ENCODE measurements around the gene BPI.

BPI gene

DNA sequence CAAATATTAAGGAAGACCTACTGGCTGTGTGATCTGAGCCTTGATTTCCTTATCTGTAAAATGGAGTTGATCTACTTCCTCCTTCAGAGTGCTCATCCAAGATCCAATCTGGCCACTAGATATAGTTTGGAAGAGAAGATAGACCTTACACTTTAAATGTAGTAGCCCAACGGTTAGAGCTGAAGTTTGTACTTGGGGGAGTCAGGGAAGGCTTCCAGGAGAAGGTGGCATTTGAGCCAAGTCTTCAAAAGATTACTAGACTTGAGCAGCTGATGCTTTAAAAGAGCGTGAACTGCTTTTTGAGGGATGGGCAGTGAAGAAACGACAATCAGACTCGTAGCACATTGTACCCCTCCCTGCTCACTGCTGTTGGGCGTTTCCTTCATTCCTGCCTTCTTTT, 45.9 kb downstream of the BPI start:
- H3K36me3 ChIP-seq (ENCODE audit: insufficient read depth, low read length) = no peaks in the 10 kb centered on the region
- H3K9ac ChIP-seq (ENCODE audit: low read length) = no peak overlapping the region
- H3K4me1 ChIP-seq (ENCODE audit: insufficient read depth, low read length) = no peaks in the 10 kb centered on the region
- H3K27ac ChIP-seq (ENCODE audit: low read depth, low read length) = no peak overlapping the region
- no peaks in the 10 kb centered on the region for H3K27me3 ChIP-seq (ENCODE audit: control insufficient read depth in 1 of 2, insufficient read depth in 2 of 2, low read length in 2 of 2)
- H3K9me3 ChIP-seq (ENCODE audit: low read length) = no peaks in the 10 kb centered on the region
- H3K4me3 ChIP-seq (ENCODE audit: low read depth in 1 of 2, low read length in 2 of 2) = no peak overlapping the region

GRCh38 chr20:38350879-38351775, 47.2 kb downstream of the BPI start:
- H3K9me3 ChIP-seq (ENCODE audit: low read length) = no peaks in the 10 kb centered on the region
- H3K4me3 ChIP-seq (ENCODE audit: low read depth in 1 of 2, low read length in 2 of 2) = no peak overlapping the region
- no peak overlapping the region for H3K27ac ChIP-seq (ENCODE audit: low read depth, low read length)
- H3K4me1 ChIP-seq (ENCODE audit: insufficient read depth, low read length) = no peaks in the 10 kb centered on the region
- H3K9ac ChIP-seq (ENCODE audit: low read length) = no peak overlapping the region
- no peaks in the 10 kb centered on the region for H3K27me3 ChIP-seq (ENCODE audit: control insufficient read depth in 1 of 2, insufficient read depth in 2 of 2, low read length in 2 of 2)
- H3K36me3 ChIP-seq (ENCODE audit: insufficient read depth, low read length) = no peaks in the 10 kb centered on the region

DNA sequence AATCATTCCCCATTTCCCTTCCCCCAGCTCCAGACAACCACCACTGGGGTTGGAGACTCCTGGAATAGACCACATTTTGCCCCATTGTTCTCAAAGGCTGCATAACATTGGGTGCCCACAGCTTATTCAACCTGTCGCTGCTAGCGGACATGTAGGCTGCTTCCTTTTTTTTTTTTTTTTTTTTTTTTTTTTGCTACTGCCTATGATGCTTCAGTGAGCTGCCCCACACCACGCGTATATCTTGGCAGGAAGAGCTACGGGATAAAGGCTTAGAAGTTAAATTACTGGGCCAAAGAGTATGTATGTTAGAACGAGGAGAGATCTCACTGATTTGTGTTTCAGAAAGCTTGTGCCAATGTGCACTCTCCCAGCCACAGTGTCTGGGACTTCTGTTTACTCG, 49.4 kb downstream of the BPI start:
- no peaks in the 10 kb centered on the region for H3K36me3 ChIP-seq (ENCODE audit: insufficient read depth, low read length)

GRCh38 chr20:38354227-38354626, 50.3 kb downstream of the BPI start:
- Histone ChIP-seq H3K9ac (ENCODE audit: low read length) (no peak overlapping the region), H3K4me3 (ENCODE audit: low read depth in 1 of 2, low read length in 2 of 2) (no peak overlapping the region), H3K4me1 (ENCODE audit: insufficient read depth, low read length) (no peaks in the 10 kb centered on the region), H3K36me3 (ENCODE audit: insufficient read depth, low read length) (no peaks in the 10 kb centered on the region), H3K27ac (ENCODE audit: low read depth, low read length) (no peak overlapping the region), H3K9me3 (ENCODE audit: low read length) (no peaks in the 10 kb centered on the region), H3K27me3 (ENCODE audit: control insufficient read depth in 1 of 2, insufficient read depth in 2 of 2, low read length in 2 of 2) (no peaks in the 10 kb centered on the region)

More for the DNA sequence above, 49.4 kb downstream of the BPI start:
- no peak overlapping the region for H3K9ac ChIP-seq (ENCODE audit: low read length)
- H3K9me3 ChIP-seq (ENCODE audit: low read length) = no peaks in the 10 kb centered on the region
- H3K4me3 ChIP-seq (ENCODE audit: low read depth in 1 of 2, low read length in 2 of 2) = no peak overlapping the region
- no peak overlapping the region for H3K27ac ChIP-seq (ENCODE audit: low read depth, low read length)
- no peaks in the 10 kb centered on the region for H3K27me3 ChIP-seq (ENCODE audit: control insufficient read depth in 1 of 2, insufficient read depth in 2 of 2, low read length in 2 of 2)
- no peaks in the 10 kb centered on the region for H3K4me1 ChIP-seq (ENCODE audit: insufficient read depth, low read length)

- H3K9ac ChIP-seq (ENCODE audit: low read length) = no peak overlapping the region
- no peaks in the 10 kb centered on the region for H3K36me3 ChIP-seq (ENCODE audit: insufficient read depth, low read length)
- no peak overlapping the region for H3K4me3 ChIP-seq (ENCODE audit: low read depth in 1 of 2, low read length in 2 of 2)
- H3K27ac ChIP-seq (ENCODE audit: low read depth, low read length) = no peak overlapping the region
- no peaks in the 10 kb centered on the region for H3K4me1 ChIP-seq (ENCODE audit: insufficient read depth, low read length)
- H3K9me3 ChIP-seq (ENCODE audit: low read length) = no peaks in the 10 kb centered on the region
- H3K27me3 ChIP-seq (ENCODE audit: control insufficient read depth in 1 of 2, insufficient read depth in 2 of 2, low read length in 2 of 2) = no peaks in the 10 kb centered on the region
These were observed 51.4 kb downstream of the BPI start for GRCh38 chr20:38355161-38356012.

GRCh38 chr20:38357653-38358207, 53.8 kb downstream of the BPI start:
- Histone ChIP-seq H3K4me3 (ENCODE audit: low read depth in 1 of 2, low read length in 2 of 2) (no peak overlapping the region), H3K4me1 (ENCODE audit: insufficient read depth, low read length) (no peaks in the 10 kb centered on the region), H3K27ac (ENCODE audit: low read depth, low read length) (no peak overlapping the region), H3K9me3 (ENCODE audit: low read length) (no peaks in the 10 kb centered on the region), H3K36me3 (ENCODE audit: insufficient read depth, low read length) (no peaks in the 10 kb centered on the region), H3K9ac (ENCODE audit: low read length) (no peak overlapping the region), H3K27me3 (ENCODE audit: control insufficient read depth in 1 of 2, insufficient read depth in 2 of 2, low read length in 2 of 2) (no peaks in the 10 kb centered on the region)

DNA sequence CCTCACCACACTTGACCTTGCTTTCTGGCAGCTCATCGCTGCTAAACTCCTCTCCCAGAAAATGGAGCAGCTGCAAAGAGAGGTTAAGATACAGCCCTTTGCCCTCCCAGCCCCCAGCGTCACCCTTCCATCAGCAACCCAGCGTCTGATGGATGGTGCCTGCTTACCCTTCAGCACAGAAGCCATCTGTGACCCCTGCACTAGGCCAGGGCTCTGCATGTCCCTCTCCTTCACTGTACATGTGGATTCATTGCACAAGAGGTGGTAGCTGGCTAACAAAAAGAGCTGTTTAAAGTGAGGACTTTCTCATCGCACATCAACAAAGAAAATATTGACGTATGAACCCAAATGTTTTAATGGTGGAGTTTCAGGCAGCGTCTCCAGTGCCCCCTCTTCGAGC, 54.6 kb downstream of the BPI start:
- Histone ChIP-seq H3K36me3 (ENCODE audit: insufficient read depth, low read length) (no peaks in the 10 kb centered on the region), H3K4me1 (ENCODE audit: insufficient read depth, low read length) (no peaks in the 10 kb centered on the region), H3K9ac (ENCODE audit: low read length) (no peak overlapping the region), H3K27ac (ENCODE audit: low read depth, low read length) (no peak overlapping the region), H3K9me3 (ENCODE audit: low read length) (no peaks in the 10 kb centered on the region), H3K27me3 (ENCODE audit: control insufficient read depth in 1 of 2, insufficient read depth in 2 of 2, low read length in 2 of 2) (no peaks in the 10 kb centered on the region), H3K4me3 (ENCODE audit: low read depth in 1 of 2, low read length in 2 of 2) (no peak overlapping the region)

DNA sequence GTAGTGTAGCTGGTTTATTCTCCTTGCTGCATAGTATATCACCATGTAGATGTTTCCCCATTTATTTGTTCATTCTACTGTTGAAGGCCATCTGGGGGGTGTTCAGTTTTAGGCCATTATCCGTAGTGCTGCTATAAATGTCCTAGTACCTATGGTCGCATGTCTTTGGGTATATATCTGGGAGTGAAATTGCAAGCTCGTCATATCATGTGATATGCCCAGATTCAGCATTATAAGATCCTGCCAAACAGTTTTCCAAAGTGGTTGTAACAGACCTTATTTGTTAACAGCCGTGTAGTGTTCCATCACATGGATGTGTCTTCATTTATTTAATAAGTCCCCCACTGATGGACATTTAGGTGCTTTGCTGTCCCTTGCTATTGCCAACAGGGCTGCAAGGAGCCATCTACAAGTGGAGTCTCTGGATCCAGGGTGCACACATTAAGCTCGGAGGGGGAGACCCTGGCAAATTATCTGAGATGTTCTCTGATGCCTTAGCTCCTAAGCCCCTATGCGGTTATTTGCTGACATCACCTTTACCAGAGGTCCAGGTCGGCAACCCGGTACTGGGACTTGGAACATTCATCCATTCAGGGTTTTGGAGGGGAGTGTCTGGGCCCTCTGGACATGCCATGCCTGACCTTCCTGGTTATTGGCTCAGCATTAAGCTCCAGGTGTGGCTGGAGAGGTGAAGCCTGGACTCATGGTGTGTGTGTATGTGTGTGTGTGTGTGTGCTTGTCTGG, 59.2 kb downstream of the BPI start:
- no peaks in the 10 kb centered on the region for H3K4me1 ChIP-seq (ENCODE audit: insufficient read depth, low read length)
- H3K27me3 ChIP-seq (ENCODE audit: control insufficient read depth in 1 of 2, insufficient read depth in 2 of 2, low read length in 2 of 2) = no peaks in the 10 kb centered on the region
- no peak overlapping the region for H3K4me3 ChIP-seq (ENCODE audit: low read depth in 1 of 2, low read length in 2 of 2)
- H3K36me3 ChIP-seq (ENCODE audit: insufficient read depth, low read length) = no peaks in the 10 kb centered on the region
- H3K9me3 ChIP-seq (ENCODE audit: low read length) = no peaks in the 10 kb centered on the region
- no peak overlapping the region for H3K9ac ChIP-seq (ENCODE audit: low read length)
- H3K27ac ChIP-seq (ENCODE audit: low read depth, low read length) = no peak overlapping the region

GRCh38 chr20:38369389-38369788, 65.4 kb downstream of the BPI start:
- H3K27me3 ChIP-seq (ENCODE audit: control insufficient read depth in 1 of 2, insufficient read depth in 2 of 2, low read length in 2 of 2) = no peaks in the 10 kb centered on the region
- H3K4me3 ChIP-seq (ENCODE audit: low read depth in 1 of 2, low read length in 2 of 2) = no peak overlapping the region
- H3K4me1 ChIP-seq (ENCODE audit: insufficient read depth, low read length) = no peaks in the 10 kb centered on the region
- H3K27ac ChIP-seq (ENCODE audit: low read depth, low read length) = no peak overlapping the region
- H3K9ac ChIP-seq (ENCODE audit: low read length) = no peak overlapping the region
- no peaks in the 10 kb centered on the region for H3K36me3 ChIP-seq (ENCODE audit: insufficient read depth, low read length)
- H3K9me3 ChIP-seq (ENCODE audit: low read length) = no peaks in the 10 kb centered on the region

GRCh38 chr20:38372806-38373205, 68.8 kb downstream of the BPI start:
- no peak overlapping the region for H3K27ac ChIP-seq (ENCODE audit: low read depth, low read length)
- H3K9me3 ChIP-seq (ENCODE audit: low read length) = no peaks in the 10 kb centered on the region
- H3K9ac ChIP-seq (ENCODE audit: low read length) = no peak overlapping the region

More at GRCh38 chr20:38372806-38373205, 68.8 kb downstream of the BPI start:
- no peaks in the 10 kb centered on the region for H3K4me1 ChIP-seq (ENCODE audit: insufficient read depth, low read length)
- no peaks in the 10 kb centered on the region for H3K36me3 ChIP-seq (ENCODE audit: insufficient read depth, low read length)
- no peak overlapping the region for H3K4me3 ChIP-seq (ENCODE audit: low read depth in 1 of 2, low read length in 2 of 2)
- H3K27me3 ChIP-seq (ENCODE audit: control insufficient read depth in 1 of 2, insufficient read depth in 2 of 2, low read length in 2 of 2) = no peaks in the 10 kb centered on the region

All from muscle layer of colon (tissue), 2 donors.